ENCODE data around the gene NTM. TPM values are rescaled to one million over a fixed set of nuclear protein-coding genes. Genes with fewer than 3 reads are reported as not detected.

The NTM gene
- total RNA-seq, 4 donors from 2014 or later = 1.4 to 2.8 (median 1.7) TPM

- no peak for DNase-seq
- Histone ChIP-seq H3K27me3 (no peaks in the 10 kb centered on the region), H3K4me1 (no peaks in the 10 kb centered on the region), H3K4me3 (no peak overlapping the region), H3K27ac (no peak overlapping the region), H3K9me3 (no peaks in the 10 kb centered on the region), H3K36me3 (no peaks in the 10 kb centered on the region)
- TF ChIP-seq CTCF (IDR thresholded peaks at IDR 0.05) (no peak), POLR2A (IDR thresholded peaks at IDR 0.05) (no peak)
These were observed 929.9 kb downstream of the NTM start for GRCh38 chr11:132300283-132300682.

GRCh38 chr11:132301465-132301864 lies 931.0 kb downstream of the NTM start:
- H3K4me1 ChIP-seq = no peaks in the 10 kb centered on the region
- no peaks in the 10 kb centered on the region for H3K9me3 ChIP-seq
- H3K36me3 ChIP-seq = no peaks in the 10 kb centered on the region
- TF ChIP-seq CTCF (IDR thresholded peaks at IDR 0.05) = no peak
- TF ChIP-seq POLR2A (IDR thresholded peaks at IDR 0.05) = no peak
- no peak for DNase-seq
- H3K4me3 ChIP-seq = no peak overlapping the region
- no peak overlapping the region for H3K27ac ChIP-seq
- H3K27me3 ChIP-seq = no peaks in the 10 kb centered on the region

GRCh38 chr11:132301900-132302299 lies 931.5 kb downstream of the NTM start:
- Histone ChIP-seq H3K27me3 (no peaks in the 10 kb centered on the region), H3K36me3 (no peaks in the 10 kb centered on the region), H3K4me3 (no peak overlapping the region), H3K27ac (no peak overlapping the region), H3K9me3 (no peaks in the 10 kb centered on the region), H3K4me1 (no peaks in the 10 kb centered on the region)
- DNase-seq = no peak
- TF ChIP-seq CTCF (IDR thresholded peaks at IDR 0.05) (no peak), POLR2A (IDR thresholded peaks at IDR 0.05) (no peak)

- no peak overlapping the region for H3K4me3 ChIP-seq
- no peaks in the 10 kb centered on the region for H3K36me3 ChIP-seq
- DNase-seq = no peak
- no peaks in the 10 kb centered on the region for H3K4me1 ChIP-seq
- no peak overlapping the region for H3K27ac ChIP-seq
- no peak for TF ChIP-seq CTCF (IDR thresholded peaks at IDR 0.05)
- TF ChIP-seq POLR2A (IDR thresholded peaks at IDR 0.05) = no peak
- H3K27me3 ChIP-seq = no peaks in the 10 kb centered on the region
- H3K9me3 ChIP-seq = no peaks in the 10 kb centered on the region
These were observed 937.0 kb downstream of the NTM start for GRCh38 chr11:132307309-132308020.

- DNase-seq = no peak
- no peak for TF ChIP-seq POLR2A (IDR thresholded peaks at IDR 0.05)
- TF ChIP-seq CTCF (IDR thresholded peaks at IDR 0.05) = no peak
- no peaks in the 10 kb centered on the region for H3K27me3 ChIP-seq
- peak overlapping the region in 1 of 4 donors; percentile 56 for H3K27ac ChIP-seq
- H3K4me3 ChIP-seq = no peak overlapping the region
- no peaks in the 10 kb centered on the region for H3K36me3 ChIP-seq
- no peaks in the 10 kb centered on the region for H3K4me1 ChIP-seq
- no peaks in the 10 kb centered on the region for H3K9me3 ChIP-seq
These were observed 940.3 kb downstream of the NTM start for GRCh38 chr11:132310390-132311375.

Measured in Peyer's patch (tissue), 4 donors.